NT2/D1 (cell line): ENCODE data around the gene LAMC3.

ENCODE experiments used
- DNase-seq: peaks from one replicate; pipeline ENCODE4 v3.0.0-alpha.2; 2011; ENCODE audit warnings: low read depth, low spot score
- H3K27me3 ChIP-seq: 2 replicates; pipeline ENCODE4 v1.6.0; 2011; ENCODE audit warnings: mild to moderate bottlenecking; ENCODE audit not compliant: insufficient read length, insufficient read depth
- H3K36me3 ChIP-seq: 2 replicates; pipeline ENCODE4 v1.6.1; 2011; ENCODE audit warnings: mild to moderate bottlenecking, low read length, mixed read lengths; ENCODE audit not compliant: insufficient read depth, insufficient read length
- H3K4me1 ChIP-seq: 2 replicates; pipeline ENCODE4 v1.5.1; 2011; ENCODE audit not compliant: insufficient read depth, insufficient read length
- H3K4me3 ChIP-seq: 2 replicates; pipeline ENCODE4 v1.5.1; 2011; ENCODE audit warnings: low read depth; ENCODE audit not compliant: insufficient read length
- H3K9ac ChIP-seq: 2 replicates; pipeline ENCODE4 v1.6.0; 2011; ENCODE audit warnings: low read depth; ENCODE audit not compliant: insufficient read length
- H3K9me3 ChIP-seq: 2 replicates; pipeline ENCODE4 v1.5.1; 2011; ENCODE audit warnings: mild to moderate bottlenecking, low read length; ENCODE audit not compliant: insufficient read depth
- SUZ12 ChIP-seq: IDR thresholded peaks from 2 replicates; pipeline ENCODE4 v1.6.1; 2011; ENCODE audit not compliant: insufficient read length, insufficient read depth; ENCODE audit errors: extremely low read depth
- YY1 ChIP-seq: IDR thresholded peaks from 2 replicates; pipeline ENCODE4 v1.6.1; 2011; ENCODE audit not compliant: insufficient read length, insufficient read depth
- ZNF274 ChIP-seq: IDR thresholded peaks from 2 replicates; pipeline ENCODE4 v1.6.1; 2011; ENCODE audit warnings: mild to moderate bottlenecking, low read depth, low read length

LAMC3 gene

DNA sequence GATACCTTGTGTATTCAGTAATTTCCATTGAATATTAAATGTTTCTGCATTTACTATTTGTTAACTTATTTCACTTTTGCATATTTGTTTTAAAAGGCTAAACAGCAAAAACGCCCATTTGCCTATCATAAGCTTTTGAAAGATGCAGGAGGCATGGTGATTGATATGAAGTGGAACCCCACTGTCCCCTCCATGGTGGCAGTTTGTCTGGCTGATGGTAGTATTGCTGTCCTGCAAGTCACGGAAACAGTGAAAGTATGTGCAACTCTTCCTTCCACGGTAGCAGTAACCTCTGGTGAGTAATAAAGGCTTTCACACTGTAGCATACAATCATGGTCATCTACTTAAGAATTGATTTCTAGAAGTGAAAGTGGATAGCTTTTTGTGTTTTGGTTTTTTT is 120.2 kb downstream of the LAMC3 start:
- no peak for DNase-seq
- Histone ChIP-seq H3K36me3 (peaks cover 70% of the 10 kb centered on the region), H3K4me3 (no peak overlapping the region), H3K27me3 (no peaks in the 10 kb centered on the region), H3K9me3 (no peaks in the 10 kb centered on the region), H3K4me1 (no peaks in the 10 kb centered on the region), H3K9ac (no peak overlapping the region)
- TF ChIP-seq ZNF274 (no peak), YY1 (no peak)

DNA sequence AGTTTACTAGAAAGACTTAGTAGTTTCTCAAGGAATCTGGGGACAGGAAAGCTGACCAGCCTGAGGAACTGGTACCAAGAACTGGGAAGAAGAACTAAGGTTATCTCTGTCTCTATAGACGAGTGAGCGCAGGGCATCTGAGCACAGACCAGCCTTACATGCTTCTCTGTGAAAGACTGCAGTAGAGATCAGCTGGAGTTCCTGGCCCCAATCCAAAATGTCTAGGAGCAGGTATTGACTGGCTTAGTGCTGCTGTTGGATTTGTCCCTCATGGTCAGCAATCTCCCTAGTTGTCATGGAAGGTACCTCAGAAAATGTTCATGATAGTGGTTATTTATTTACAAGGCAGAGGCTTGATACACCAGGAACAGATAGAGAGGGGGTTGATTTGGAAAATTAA is 129.7 kb downstream of the LAMC3 start:
- H3K9me3 ChIP-seq, result no peaks in the 10 kb centered on the region
- H3K27me3 ChIP-seq, result no peaks in the 10 kb centered on the region
- no peak for TF ChIP-seq SUZ12
- TF ChIP-seq YY1, result no peak
- no peak for TF ChIP-seq ZNF274
- H3K4me1 ChIP-seq, result no peaks in the 10 kb centered on the region
- no peak overlapping the region for H3K9ac ChIP-seq
- H3K4me3 ChIP-seq, result no peak overlapping the region
- peaks cover 95% of the 10 kb centered on the region for H3K36me3 ChIP-seq
- DNase-seq, result no peak

DNA sequence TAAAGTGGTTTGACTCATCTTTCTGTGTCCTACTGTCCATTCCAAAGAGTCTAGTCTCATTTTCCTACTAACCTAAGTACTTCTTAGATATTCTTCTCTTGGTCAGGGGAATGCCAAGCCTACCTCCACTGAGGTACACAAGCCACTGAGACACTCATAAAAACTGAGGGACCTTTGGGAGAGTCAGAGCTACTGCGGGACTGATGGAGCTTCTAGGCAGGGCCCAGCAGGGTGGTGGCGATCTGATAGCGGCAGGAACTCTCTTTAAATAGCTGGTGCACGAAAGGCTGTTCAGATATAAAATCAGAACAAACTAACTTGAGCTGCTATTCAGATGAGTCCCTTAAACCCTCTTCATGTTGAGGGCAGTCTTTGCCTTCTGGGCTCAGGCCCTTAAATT is 131.1 kb downstream of the LAMC3 start:
- H3K4me1 ChIP-seq, result no peaks in the 10 kb centered on the region
- no peak overlapping the region for H3K9ac ChIP-seq
- H3K36me3 ChIP-seq, result peaks cover 92% of the 10 kb centered on the region
- TF ChIP-seq SUZ12 (no peak), YY1 (no peak), ZNF274 (no peak)
- no peak overlapping the region for H3K4me3 ChIP-seq
- no peaks in the 10 kb centered on the region for H3K9me3 ChIP-seq
- DNase-seq, result no peak
- H3K27me3 ChIP-seq, result no peaks in the 10 kb centered on the region

DNA sequence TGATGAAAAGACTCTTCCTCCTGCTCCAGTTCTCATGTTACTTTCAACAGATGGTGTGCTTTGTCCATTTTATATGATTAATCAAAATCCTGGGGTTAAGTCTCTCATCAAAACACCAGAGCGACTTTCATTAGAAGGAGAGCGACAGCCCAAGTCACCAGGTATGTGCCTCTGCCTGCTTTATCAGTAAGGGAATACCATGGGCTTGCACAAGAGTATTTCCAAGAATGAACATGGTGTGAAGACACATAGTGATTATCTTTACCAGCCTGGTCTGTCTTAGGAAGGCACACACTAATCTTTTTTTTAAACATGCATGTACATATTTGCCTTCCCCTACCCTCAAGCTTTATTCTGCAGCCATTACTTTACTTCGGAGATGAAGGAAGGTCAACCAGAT is 131.6 kb downstream of the LAMC3 start:
- H3K36me3 ChIP-seq, result peaks cover 92% of the 10 kb centered on the region
- no peak overlapping the region for H3K9ac ChIP-seq
- no peaks in the 10 kb centered on the region for H3K9me3 ChIP-seq
- TF ChIP-seq ZNF274 (no peak), YY1 (no peak), SUZ12 (no peak)
- no peak overlapping the region for H3K4me3 ChIP-seq
- DNase-seq, result no peak
- no peaks in the 10 kb centered on the region for H3K27me3 ChIP-seq
- H3K4me1 ChIP-seq, result no peaks in the 10 kb centered on the region

DNA sequence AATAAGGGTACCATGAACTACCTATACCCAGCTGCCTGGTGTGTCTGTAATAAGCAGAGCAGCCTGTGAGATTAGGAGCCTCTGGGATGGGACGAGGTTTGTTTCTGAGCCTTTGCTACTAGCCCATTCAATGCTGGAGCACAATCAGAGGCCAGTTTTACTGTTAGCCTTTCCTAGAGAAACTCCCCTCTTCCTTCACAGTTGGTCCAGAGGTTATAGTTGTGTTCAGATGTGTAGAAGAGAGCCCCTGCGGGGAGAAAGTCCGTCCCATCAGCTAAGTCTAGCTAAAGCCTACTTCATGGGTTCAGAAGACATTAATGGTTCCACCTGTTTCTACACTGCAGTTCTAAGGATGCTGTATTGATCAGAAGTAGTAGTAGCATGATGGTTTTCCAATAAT is 133.2 kb downstream of the LAMC3 start:
- Histone ChIP-seq H3K4me3 (no peak overlapping the region), H3K9ac (no peak overlapping the region), H3K27me3 (no peaks in the 10 kb centered on the region), H3K9me3 (no peaks in the 10 kb centered on the region), H3K36me3 (peaks cover 92% of the 10 kb centered on the region), H3K4me1 (no peaks in the 10 kb centered on the region)
- no peak for DNase-seq
- TF ChIP-seq YY1, result no peak
